Cardiac muscle cell (in vitro differentiated cells and primary cell): ENCODE data around the gene PGAM5. TPM values are rescaled to one million over a fixed set of nuclear protein-coding genes. Genes with fewer than 3 reads are reported as not detected.

ENCODE experiments used
- DNase-seq, 2 donors: peaks; one replicate each; pipeline versions ENCODE4 v3.0.0 to v3.0.0-alpha.2; 2010 to 2017; ENCODE audit warnings: low read depth in 1 of 2, low spot score in 1 of 2
- H3K27ac ChIP-seq: fragments of 200-600 bp; sonication (generic); 2 replicates; pipeline ENCODE4 v1.5.1; 2016
- H3K27me3 ChIP-seq: fragments of 200-600 bp; sonication (generic); 2 replicates; pipeline ENCODE4 v1.6.0; 2016; ENCODE audit warnings: control low read depth
- H3K36me3 ChIP-seq: fragments of 200-600 bp; sonication (generic); 2 replicates; pipeline ENCODE4 v1.5.1; 2016; ENCODE audit warnings: control low read depth
- H3K4me1 ChIP-seq: fragments of 200-600 bp; sonication (generic); 2 replicates; pipeline ENCODE4 v1.8.1; 2017; ENCODE audit warnings: low read depth, mild to moderate bottlenecking, mixed run types
- H3K4me3 ChIP-seq: fragments of 200-600 bp; sonication (generic); 2 replicates; pipeline ENCODE4 v1.5.1; 2016; ENCODE audit warnings: mild to moderate bottlenecking
- H3K9me3 ChIP-seq: fragments of 200-600 bp; sonication (generic); 2 replicates; pipeline ENCODE4 v1.5.1; 2017; ENCODE audit warnings: low read depth, mild to moderate bottlenecking, control low read depth
- CTCF ChIP-seq: IDR thresholded peaks from 2 replicates; pipeline ENCODE4 v1.5.1; 2012; ENCODE audit warnings: low read depth, mild to moderate bottlenecking, low read length
- polyA plus RNA-seq: library from polyadenylated mRNA; unstranded; fragments of >200 nt; fragmentation: Nextera tagmentation; extraction: Ambion mirVana; gene quantifications from 2 replicates; pipeline ENCODE4 v1.2.1, GENCODE V29; 2016
- total RNA-seq: library from RNA; depleted of rRNA; stranded (reverse); fragments of >200 nt; gene quantifications from 2 replicates; pipeline ENCODE4 v1.2.3, GENCODE V29; 2016

Gene PGAM5
- total and polyA plus RNA-seq, 2 experiments from 2014 or later = 23.8 to 28.5 TPM

GRCh38 chr12:132726386-132726785, 15.7 kb downstream of the PGAM5 start:
- Histone ChIP-seq H3K9me3 (no peaks in the 10 kb centered on the region), H3K27me3 (no peaks in the 10 kb centered on the region), H3K4me3 (no peak overlapping the region), H3K27ac (no peak overlapping the region), H3K4me1 (no peaks in the 10 kb centered on the region), H3K36me3 (peaks cover 68% of the 10 kb centered on the region)
- TF ChIP-seq CTCF = no peak
- DNase-seq = no peak

GRCh38 chr12:132727091-132727794, 16.6 kb downstream of the PGAM5 start:
- Histone ChIP-seq H3K9me3 (no peaks in the 10 kb centered on the region), H3K4me1 (no peaks in the 10 kb centered on the region), H3K36me3 (peaks cover 70% of the 10 kb centered on the region), H3K27me3 (no peaks in the 10 kb centered on the region), H3K27ac (no peak overlapping the region), H3K4me3 (no peak overlapping the region)
- DNase-seq = no peak
- no peak for TF ChIP-seq CTCF

- no peak for TF ChIP-seq CTCF
- Histone ChIP-seq H3K27ac (no peak overlapping the region), H3K4me1 (no peaks in the 10 kb centered on the region), H3K36me3 (peaks cover 64% of the 10 kb centered on the region), H3K4me3 (no peak overlapping the region), H3K9me3 (no peaks in the 10 kb centered on the region), H3K27me3 (no peaks in the 10 kb centered on the region)
- no peak for DNase-seq
These were observed 17.9 kb downstream of the PGAM5 start for GRCh38 chr12:132728502-132728901.

GRCh38 chr12:132729541-132730320, 19.1 kb downstream of the PGAM5 start:
- Histone ChIP-seq H3K4me1 (no peaks in the 10 kb centered on the region), H3K27ac (no peak overlapping the region), H3K9me3 (no peaks in the 10 kb centered on the region), H3K36me3 (peaks cover 66% of the 10 kb centered on the region), H3K27me3 (no peaks in the 10 kb centered on the region), H3K4me3 (no peak overlapping the region)
- TF ChIP-seq CTCF = no peak
- no peak for DNase-seq

- Histone ChIP-seq H3K9me3 (no peaks in the 10 kb centered on the region), H3K4me3 (no peak overlapping the region), H3K4me1 (no peaks in the 10 kb centered on the region), H3K36me3 (peaks cover 69% of the 10 kb centered on the region), H3K27me3 (no peaks in the 10 kb centered on the region), H3K27ac (no peak overlapping the region)
- TF ChIP-seq CTCF = no peak
- DNase-seq = no peak
These were observed 19.7 kb downstream of the PGAM5 start for GRCh38 chr12:132730353-132730752.
